Measurements from ENCODE around the gene CCDC134. TPM values are rescaled to one million over a fixed set of nuclear protein-coding genes. Genes with fewer than 3 reads are reported as not detected.

CCDC134 gene
- total and polyA plus RNA-seq, 9 of the 15 experiments (the other 6 are each of a cell fraction or from before 2014, with no cell fraction given): 0.56 to 11.9 (median 5.3) TPM

DNA sequence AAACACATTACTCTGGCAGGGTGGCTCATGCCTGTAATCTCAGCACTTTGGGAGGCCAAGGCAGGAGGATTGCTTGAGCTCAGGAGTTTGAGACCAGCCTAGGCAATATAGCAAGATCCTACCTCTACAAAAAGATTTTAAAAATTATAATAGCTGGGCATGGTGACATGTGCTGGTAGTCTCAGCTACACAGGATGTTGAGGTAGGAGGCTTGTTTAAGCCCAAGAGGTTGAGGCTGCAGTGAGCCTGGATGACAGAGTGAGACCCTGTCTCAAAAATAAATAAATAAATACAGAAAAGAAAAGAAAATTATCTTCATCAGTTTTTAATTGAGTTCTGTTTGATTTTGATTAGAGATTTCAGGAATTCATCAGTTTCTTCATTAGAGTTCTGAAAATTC is 5.2 kb downstream of the CCDC134 start:
- H2AFZ ChIP-seq (ENCODE audit: low read depth, low read length): no peak overlapping the region
- DNase-seq (ENCODE audit: extremely low read depth in 1 of 4, low spot score in 3 of 4) (no peak), ATAC-seq (no peak), FAIRE-seq (no peak)
- H3K79me2 ChIP-seq (ENCODE audit: control insufficient read depth, insufficient read depth, low read length): peaks cover 29% of the 10 kb centered on the region
- intact Hi-C loops (cut with micrococcal nuclease) (no loop called here), in situ Hi-C loops (cut with MboI) (no loop called here)
- no peaks in the 10 kb centered on the region for H4K20me1 ChIP-seq (replicated peaks; ENCODE audit: control insufficient read depth, insufficient read depth, low read length)
- TF ChIP-seq SETDB1 (IDR thresholded peaks at IDR 0.05; ENCODE audit: low read length) (no peak), CTBP1 (IDR thresholded peaks at IDR 0.05; ENCODE audit: borderline replicate concordance) (no peak), PTBP1 (IDR thresholded peaks at IDR 0.05; ENCODE audit: low read depth, low read length) (no peak), MTA2 (IDR thresholded peaks at IDR 0.05; ENCODE audit: low read depth) (no peak), CHD7 (IDR thresholded peaks at IDR 0.05; ENCODE audit: low read depth, low read length) (no peak), MAZ (CRISPR knock-in tag; conservative IDR thresholded peaks at IDR 0.05 in 1 of 2, IDR thresholded peaks at IDR 0.05 in 1 of 2) (no peak), FUS (optimal IDR thresholded peaks at IDR 0.05; ENCODE audit: low read depth, low read length) (no peak), ZBTB8A (IDR thresholded peaks at IDR 0.05; ENCODE audit: partially characterized antibody) (no peak), SIN3B (IDR thresholded peaks at IDR 0.05; ENCODE audit: low read depth) (no peak)
- H3K27me3 ChIP-seq (ENCODE audit: control insufficient read depth in 2 of 2, insufficient read depth in 2 of 2, low read length in 2 of 2): no peaks in the 10 kb centered on the region
- H3K9me1 ChIP-seq (ENCODE audit: control insufficient read depth, insufficient read depth, low read length): no peaks in the 10 kb centered on the region
- H3K27ac ChIP-seq (ENCODE audit: extremely low read depth, low read depth, low read length): no peak overlapping the region
- BruUV-seq (replicated peaks): no TSS peak
- no peak overlapping the region for H3K4me2 ChIP-seq (ENCODE audit: insufficient read depth, low read length)
- CTCF ChIA-PET (ENCODE audit: low intra/inter-chr PET ratio): no interaction called here
- H3K4me3 ChIP-seq: no peak overlapping the region
- POLR2A ChIA-PET: interaction anchor here (0.7 kb wide), 1 partner anchor 614 kb away, joined by 3 read pairs; no protein-coding TSS in a partner anchor
- H3K9ac ChIP-seq (ENCODE audit: insufficient read depth in 1 of 2, low read depth in 2 of 2, low read length in 2 of 2): no peak overlapping the region
- peaks cover 12 to 14% of the 10 kb centered on the region in 2 experiments; a peak in 4 of 5 replicates for H3K4me1 ChIP-seq (replicated peaks in 1 of 2; ENCODE audit: control insufficient read depth in 2 of 2, insufficient read depth in 2 of 2, low read length in 2 of 2)
- H3K9me3 ChIP-seq (replicated peaks; ENCODE audit: control insufficient read depth, insufficient read depth, low read depth, low read length): no peaks in the 10 kb centered on the region
- peaks cover 14% of the 10 kb centered on the region; the same call in 2 of the 3 replicates for H3K36me3 ChIP-seq (ENCODE audit: control insufficient read depth, insufficient read depth, low read length)

Data from K562 (cell line).